Panc1 (cell line): ENCODE measurements around the gene KLF18. TPM values are rescaled to one million over a fixed set of nuclear protein-coding genes. Genes with fewer than 3 reads are reported as not detected.

ENCODE experiments used
- ATAC-seq: fragments of 200-7000 bp; cut with Tn5 transposase; 2 replicates; pipeline ENCODE4 v1.9.1; 2020; ENCODE audit warnings: mild to moderate bottlenecking, moderate library complexity
- BruUV-seq: library from RNA; stranded (reverse); fragments of 400-500 nt; replicated peaks from 2 replicates; lab custom pipeline; 2021; lab: Mats Ljungman, UMichigan
- CTCF ChIA-PET: fragments of 300-600 bp; sonication (Branson Sonifier 250); formaldehyde crosslinking; loops from one replicate; lab custom pipeline; 2022; ENCODE audit warnings: antibody characterized with exemption; lab: Charles Lee
- POLR2A ChIA-PET: fragments of 300-600 bp; sonication (Branson Sonifier 250); formaldehyde crosslinking; loops from one replicate; lab custom pipeline; 2022; ENCODE audit warnings: antibody characterized with exemption; lab: Charles Lee
- DNase-seq: peaks from one replicate; pipeline ENCODE4 v3.0.0-alpha.2; 2010; ENCODE audit warnings: low read depth, low spot score
- H3K27ac ChIP-seq: 2 replicates; pipeline ENCODE4 v1.5.1; 2011; ENCODE audit warnings: mild to moderate bottlenecking, low read length, inconsistent platforms
- H3K27me3 ChIP-seq: fragments of 200-500 bp; sonication (Bioruptor generic); 2 replicates; pipeline ENCODE4 v1.6.0; 2014; ENCODE audit warnings: low read length, inconsistent platforms; ENCODE audit not compliant: control insufficient read depth, insufficient read depth
- H3K36me3 ChIP-seq: fragments of 200-500 bp; sonication (Bioruptor generic); 2 replicates; pipeline ENCODE4 v1.5.1; 2014; ENCODE audit warnings: inconsistent platforms, mild to moderate bottlenecking, low read length, moderate library complexity; ENCODE audit not compliant: control insufficient read depth, insufficient read depth
- H3K4me1 ChIP-seq: 2 replicates; pipeline ENCODE4 v1.5.1; 2011; ENCODE audit warnings: inconsistent platforms, mild to moderate bottlenecking, low read length, moderate library complexity; ENCODE audit not compliant: control insufficient read depth, insufficient read depth
- H3K4me3 ChIP-seq, 2 experiments: 2 replicates each; pipeline ENCODE4 v1.5.1; 2011 to 2012; ENCODE audit warnings: low read depth in 2 of 2, low read length in 2 of 2, mild to moderate bottlenecking in 2 of 2, inconsistent platforms in 1 of 2, moderate library complexity in 1 of 2
- H3K9me3 ChIP-seq: fragments of 200-500 bp; sonication (Bioruptor generic); 2 replicates; pipeline ENCODE4 v1.5.1; 2014; ENCODE audit warnings: low read depth, mild to moderate bottlenecking, inconsistent platforms, low read length, moderate library complexity; ENCODE audit not compliant: control insufficient read depth, insufficient read depth
- CTCF ChIP-seq: fragments of 450-650 bp; IDR thresholded peaks from 2 replicates; pipeline ENCODE4 v1.5.1; 2017; ENCODE audit warnings: mild to moderate bottlenecking
- POLR2AphosphoS5 ChIP-seq: IDR thresholded peaks from 2 replicates; pipeline ENCODE4 v1.6.1; 2012; ENCODE audit warnings: mild to moderate bottlenecking, low read depth, low read length, moderate library complexity
- REST ChIP-seq, 2 experiments: IDR thresholded peaks; 2 replicates each; pipeline ENCODE4 v1.6.1; 2011 to 2012; ENCODE audit warnings: low read depth in 2 of 2, control low read depth in 1 of 2, low read length in 1 of 2, mild to moderate bottlenecking in 1 of 2, moderate library complexity in 1 of 2; ENCODE audit not compliant: insufficient read depth in 1 of 2
- SIN3A ChIP-seq: IDR thresholded peaks from 2 replicates; pipeline ENCODE4 v1.6.1; 2012; ENCODE audit warnings: low read depth, mild to moderate bottlenecking, low read length, moderate library complexity, borderline replicate concordance; ENCODE audit not compliant: insufficient read depth
- TCF7L2 ChIP-seq: IDR thresholded peaks from 2 replicates; pipeline ENCODE4 v1.6.1; 2011; ENCODE audit warnings: mild to moderate bottlenecking, low read depth, low read length, inconsistent platforms
- in situ Hi-C: cut with HindIII; loops from 2 replicates; pipeline ENCODE4 v1.10.0; 2016; ENCODE audit warnings: low sequenced_read_pairs, low pct_unique_long_range_greater_than_20kb
- intact Hi-C: fragments of 100-400 bp; cut with micrococcal nuclease; formaldehyde crosslinking; loops from one replicate; pipeline ENCODE4 v1.10.0; 2022; ENCODE audit not compliant: unreplicated experiment
- total RNA-seq: library from RNA; stranded (reverse); gene quantifications from one replicate; pipeline ENCODE4 v1.2.1, GENCODE V29; 2021; ENCODE audit not compliant: unreplicated experiment

KLF18 gene
- total RNA-seq, 1 experiment from 2014 or later: not detected

- no peaks in the 10 kb centered on the region for H3K27me3 ChIP-seq
- H3K9me3 ChIP-seq: peaks cover 7% of the 10 kb centered on the region; the same call in 1 of the 2 replicates
- H3K27ac ChIP-seq: no peak overlapping the region
- in situ Hi-C loops: no loop called here
- ATAC-seq (no peak), DNase-seq (no peak)
- ChIA-PET CTCF (no interaction called here), POLR2A (no interaction called here)
- intact Hi-C loops: no loop called here
- no peaks in the 10 kb centered on the region for H3K36me3 ChIP-seq
- BruUV-seq: no TSS peak
- no peak overlapping the region for H3K4me3 ChIP-seq
- TF ChIP-seq CTCF: 0 out of 2 replicates have a peak, but pooled peaks have one; percentile 18
- no peak for TF ChIP-seq POLR2AphosphoS5
- TF ChIP-seq SIN3A: no peak
- TF ChIP-seq REST (IDR thresholded peaks at IDR 0.05; ENCODE audit: insufficient read depth in 1 of 2, low read depth in 2 of 2, low read length in 1 of 2): no peak
- no peak for TF ChIP-seq TCF7L2
- H3K4me1 ChIP-seq: no peaks in the 10 kb centered on the region
These were observed 28.9 kb upstream of the KLF18 start for GRCh38 chr1:44170281-44170823.

GRCh38 chr1:44168520-44169098 is 27.2 kb upstream of the KLF18 start:
- ChIA-PET POLR2A (no interaction called here), CTCF (interaction anchor here (0.5 kb wide), 1 partner anchor 506 kb away, joined by 3 read pairs; the partner anchor contains the start of genes ARMH1 and TMEM53)
- ATAC-seq (no peak), DNase-seq (no peak)
- Histone ChIP-seq H3K4me3 (no peak overlapping the region), H3K27me3 (no peaks in the 10 kb centered on the region), H3K9me3 (no peaks in the 10 kb centered on the region), H3K27ac (no peak overlapping the region), H3K4me1 (no peaks in the 10 kb centered on the region), H3K36me3 (no peaks in the 10 kb centered on the region)
- in situ Hi-C loops: no loop called here
- no peak for TF ChIP-seq REST (IDR thresholded peaks at IDR 0.05; ENCODE audit: insufficient read depth in 1 of 2, low read depth in 2 of 2, low read length in 1 of 2)
- peak; percentile 21; the same call in 1 of the 2 replicates for TF ChIP-seq CTCF
- TF ChIP-seq TCF7L2: no peak
- no peak for TF ChIP-seq SIN3A
- no peak for TF ChIP-seq POLR2AphosphoS5
- intact Hi-C loops: no loop called here
- no TSS peak for BruUV-seq
